Upper lobe of left lung (tissue), 6 donors: ENCODE data around the gene TMEM247. TPM values are rescaled to one million over a fixed set of nuclear protein-coding genes. Genes with fewer than 3 reads are reported as not detected.

Source experiments
- ATAC-seq, 2 donors: fragments of 200-7000 bp; cut with Tn5 transposase; one replicate each; pipeline ENCODE4 v1.9.1; 2022; ENCODE audit warnings: mild to moderate bottlenecking in 2 of 2, moderate library complexity in 2 of 2; ENCODE audit not compliant: low FRiP score in 2 of 2
- DNase-seq, 2 donors: peaks; one replicate each; pipeline ENCODE4 v3.0.0-alpha.2; 2019 to 2020
- H3K27ac ChIP-seq, 4 donors: fragments of 200-600 bp; sonication (generic); one replicate each; pipeline ENCODE4 v1.5.1; 2016 to 2019
- H3K27me3 ChIP-seq, 4 donors: fragments of 200-600 bp; sonication (generic); one replicate each; pipeline ENCODE4 v1.5.1; 2017 to 2019
- H3K36me3 ChIP-seq, 4 donors: fragments of 200-600 bp; sonication (generic); one replicate each; pipeline ENCODE4 v1.5.1; 2016 to 2019
- H3K4me1 ChIP-seq, 4 donors: fragments of 200-600 bp; sonication (generic); one replicate each; pipeline ENCODE4 v1.5.1; 2018 to 2019
- H3K4me3 ChIP-seq, 4 donors: fragments of 200-600 bp; sonication (generic); one replicate each; pipeline ENCODE4 v1.5.1; 2017 to 2019; ENCODE audit warnings: mild to moderate bottlenecking in 2 of 4, moderate library complexity in 1 of 4
- H3K9me3 ChIP-seq, 4 donors: fragments of 200-600 bp; sonication (generic); one replicate each; pipeline ENCODE4 v1.5.1; 2018 to 2019
- EP300 ChIP-seq, 4 donors: sonication (generic); formaldehyde crosslinking; IDR thresholded peaks; one replicate each; pipeline ENCODE4 v1.5.1; 2017; ENCODE audit warnings: antibody characterized with exemption in 4 of 4, control low read depth in 2 of 4
- POLR2A ChIP-seq, 4 donors: fragments of 450-650 bp; IDR thresholded peaks; one replicate each; pipeline ENCODE4 v1.5.1; 2016 to 2017; ENCODE audit warnings: antibody characterized with exemption in 4 of 4, mild to moderate bottlenecking in 2 of 4
- POLR2AphosphoS5 ChIP-seq, 2 donors: sonication (generic); formaldehyde crosslinking; IDR thresholded peaks; one replicate each; pipeline ENCODE4 v1.5.1; 2017; ENCODE audit warnings: antibody characterized with exemption in 2 of 2
- WGBS, 2 donors: methylation state at CpG; one replicate each; pipeline ENCODE4 v1.1.5; 2017 to 2018; 5-methylcytosine and 5-hydroxymethylcytosine counted together
- total RNA-seq, 6 donors: library from RNA; depleted of rRNA in 4 of 6; stranded (reverse); fragments of >200 nt in 4 of 6; gene quantifications; one replicate each; pipeline versions ENCODE4 v1.1.0 to v1.2.1, GENCODE V29; 2016 to 2021
- TF ChIP-seq, protein P1 (sequence below), 6 experiments: fragments of 450-650 bp in 4 of 6; fragments of 200-600 bp in 2 of 6; sonication (generic) in 2 of 6; IDR thresholded peaks; one replicate each; pipeline ENCODE4 v1.5.1; 2016 to 2019; ENCODE audit warnings: antibody characterized with exemption in 6 of 6
- donor health status: DM: no; HTN: no; CAD: no; lungs with moderate emphysema.
- donor health status: DM: no; HTN: yes; CAD: no; lungs with severe emphysema.

The TMEM247 gene
- total RNA-seq, 6 donors from 2014 or later = not detected

DNA sequence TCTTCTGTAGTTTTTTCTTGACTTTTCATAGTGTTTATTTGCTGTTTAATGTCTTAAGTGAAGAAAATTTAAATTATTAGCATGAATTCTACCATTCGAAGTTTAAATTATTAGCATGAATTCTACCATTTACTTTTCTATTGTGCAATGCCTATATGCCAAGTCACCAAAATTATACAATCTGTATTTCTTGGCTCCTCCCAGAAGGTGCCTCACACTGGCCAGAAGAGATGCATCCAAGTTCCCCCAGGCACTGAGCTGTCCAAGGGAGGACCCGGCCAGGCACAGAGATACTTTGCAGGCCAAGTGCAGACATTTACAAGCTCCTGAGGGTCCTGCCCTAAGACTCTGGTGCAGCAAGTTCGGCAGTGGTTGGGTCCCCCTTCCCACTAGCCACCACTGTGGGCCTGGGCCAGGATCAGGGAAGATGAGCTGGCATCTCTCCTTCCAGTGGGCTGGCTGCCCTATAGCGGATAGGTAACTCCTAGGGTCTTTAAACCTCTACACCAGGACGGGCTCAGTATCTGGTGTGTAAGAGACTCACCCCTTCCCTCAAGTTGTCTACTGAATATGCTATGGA is 31.3 kb downstream of the TMEM247 start:
- TF ChIP-seq EP300 (IDR thresholded peaks at IDR 0.05) (no peak), POLR2AphosphoS5 (IDR thresholded peaks at IDR 0.05) (no peak), POLR2A (IDR thresholded peaks at IDR 0.05) (no peak)
- TF ChIP-seq, protein P1, sequence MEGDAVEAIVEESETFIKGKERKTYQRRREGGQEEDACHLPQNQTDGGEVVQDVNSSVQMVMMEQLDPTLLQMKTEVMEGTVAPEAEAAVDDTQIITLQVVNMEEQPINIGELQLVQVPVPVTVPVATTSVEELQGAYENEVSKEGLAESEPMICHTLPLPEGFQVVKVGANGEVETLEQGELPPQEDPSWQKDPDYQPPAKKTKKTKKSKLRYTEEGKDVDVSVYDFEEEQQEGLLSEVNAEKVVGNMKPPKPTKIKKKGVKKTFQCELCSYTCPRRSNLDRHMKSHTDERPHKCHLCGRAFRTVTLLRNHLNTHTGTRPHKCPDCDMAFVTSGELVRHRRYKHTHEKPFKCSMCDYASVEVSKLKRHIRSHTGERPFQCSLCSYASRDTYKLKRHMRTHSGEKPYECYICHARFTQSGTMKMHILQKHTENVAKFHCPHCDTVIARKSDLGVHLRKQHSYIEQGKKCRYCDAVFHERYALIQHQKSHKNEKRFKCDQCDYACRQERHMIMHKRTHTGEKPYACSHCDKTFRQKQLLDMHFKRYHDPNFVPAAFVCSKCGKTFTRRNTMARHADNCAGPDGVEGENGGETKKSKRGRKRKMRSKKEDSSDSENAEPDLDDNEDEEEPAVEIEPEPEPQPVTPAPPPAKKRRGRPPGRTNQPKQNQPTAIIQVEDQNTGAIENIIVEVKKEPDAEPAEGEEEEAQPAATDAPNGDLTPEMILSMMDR (IDR thresholded peaks at IDR 0.05) = no peak

DNA sequence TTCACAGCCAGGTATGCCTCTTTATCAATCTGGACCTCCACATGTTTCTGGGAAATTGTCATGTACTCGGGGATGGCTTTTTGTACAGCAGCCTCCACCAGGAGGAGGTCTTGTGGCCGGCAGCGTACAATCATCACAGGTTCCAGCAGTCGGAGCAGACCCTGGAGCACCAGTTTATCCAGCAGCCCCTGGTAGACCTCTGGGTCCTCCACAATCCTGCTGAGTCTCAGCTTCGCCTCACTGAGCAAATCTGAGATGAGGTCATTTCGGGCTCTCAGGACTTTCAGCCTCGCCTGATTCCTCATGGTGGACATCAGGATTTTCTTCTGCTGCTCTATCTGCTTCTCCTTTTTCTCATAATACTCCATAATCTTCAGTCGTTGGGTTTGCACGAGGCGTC is 32.8 kb downstream of the TMEM247 start:
- Histone ChIP-seq H3K4me3 (no peak overlapping the region), H3K36me3 (no peaks in the 10 kb centered on the region), H3K27ac (no peak overlapping the region), H3K9me3 (peaks cover 0 to 8% (median 5%) of the 10 kb centered on the region in 4 donors), H3K27me3 (no peaks in the 10 kb centered on the region), H3K4me1 (no peaks in the 10 kb centered on the region)
- no peak for ATAC-seq
- no peak for DNase-seq
- 91 to 96% methylated on average over 7 to 10 of the region's 10 CpGs for WGBS, 2 donors
- TF ChIP-seq POLR2A (IDR thresholded peaks at IDR 0.05) (no peak), EP300 (IDR thresholded peaks at IDR 0.05) (no peak), POLR2AphosphoS5 (IDR thresholded peaks at IDR 0.05) (no peak)
- TF ChIP-seq, protein P1 (IDR thresholded peaks at IDR 0.05) = no peak

More for the DNA sequence above, 31.3 kb downstream of the TMEM247 start:
- ATAC-seq (no peak), DNase-seq (no peak)
- H3K27ac ChIP-seq = no peak overlapping the region
- no peaks in the 10 kb centered on the region for H3K36me3 ChIP-seq
- 83 to 89% methylated on average over 2 to 5 of the region's 5 CpGs for WGBS, 2 donors
- H3K4me3 ChIP-seq = no peak overlapping the region
- peaks cover 0 to 8% (median 5%) of the 10 kb centered on the region in 4 donors for H3K9me3 ChIP-seq
- no peaks in the 10 kb centered on the region for H3K4me1 ChIP-seq
- H3K27me3 ChIP-seq = no peaks in the 10 kb centered on the region

DNA sequence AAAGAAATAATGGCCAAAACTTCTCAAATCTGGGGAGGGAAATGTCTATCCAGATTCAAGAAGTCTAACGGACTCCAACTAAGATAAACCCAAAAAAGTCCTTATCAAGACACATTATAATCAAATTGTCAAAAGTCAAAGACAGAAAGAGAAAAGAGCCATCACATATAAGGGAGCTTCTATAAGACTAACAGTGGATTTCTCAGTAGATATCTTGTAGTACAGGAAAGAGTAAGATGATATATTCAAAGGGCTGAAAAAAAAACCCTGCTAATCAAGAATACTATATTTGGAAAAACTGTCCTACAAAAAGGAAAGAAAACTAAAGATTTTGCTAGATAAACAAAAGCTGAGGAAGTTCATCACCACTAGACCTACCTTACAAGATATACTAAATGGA is 35.4 kb downstream of the TMEM247 start:
- ATAC-seq = no peak
- Histone ChIP-seq H3K27me3 (no peaks in the 10 kb centered on the region), H3K4me3 (no peak overlapping the region), H3K4me1 (no peaks in the 10 kb centered on the region), H3K9me3 (peaks cover 0 to 8% (median 5%) of the 10 kb centered on the region in 4 donors), H3K27ac (no peak overlapping the region), H3K36me3 (no peaks in the 10 kb centered on the region)
- 71 to 89% methylated on average over 1 of the region's 1 CpG for WGBS, 2 donors
- DNase-seq = no peak
- no peak for TF ChIP-seq EP300 (IDR thresholded peaks at IDR 0.05)
- no peak for TF ChIP-seq POLR2A (IDR thresholded peaks at IDR 0.05)
- TF ChIP-seq POLR2AphosphoS5 (IDR thresholded peaks at IDR 0.05) = no peak
- TF ChIP-seq, protein P1 (IDR thresholded peaks at IDR 0.05) = no peak

DNA sequence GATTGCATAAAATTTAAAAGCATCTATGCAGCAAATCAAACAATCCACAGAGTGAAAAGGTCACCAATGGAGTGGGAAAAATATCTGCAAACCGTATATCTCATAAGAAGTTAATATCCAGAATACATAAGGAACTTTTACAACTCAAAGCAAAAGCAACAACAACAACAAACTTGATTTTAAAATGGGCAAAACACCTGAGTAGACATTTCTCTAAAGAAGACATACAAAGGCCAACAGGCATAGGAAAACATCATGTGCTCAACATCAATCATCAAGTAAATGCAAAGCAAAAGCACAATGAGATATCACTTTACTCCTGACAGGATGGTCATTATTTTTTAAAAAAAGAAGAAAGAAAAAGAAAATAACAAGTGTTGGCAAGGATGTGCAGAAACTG is 38.1 kb downstream of the TMEM247 start:
- Histone ChIP-seq H3K36me3 (no peaks in the 10 kb centered on the region), H3K4me1 (peaks cover 0 to 9% (median 4%) of the 10 kb centered on the region in 4 donors), H3K9me3 (peaks cover 0 to 8% (median 5%) of the 10 kb centered on the region in 4 donors), H3K27me3 (no peaks in the 10 kb centered on the region), H3K4me3 (no peak overlapping the region), H3K27ac (no peak overlapping the region)
- no peak for ATAC-seq
- TF ChIP-seq POLR2A (IDR thresholded peaks at IDR 0.05) = no peak
- TF ChIP-seq EP300 (IDR thresholded peaks at IDR 0.05) = no peak
- no peak for TF ChIP-seq POLR2AphosphoS5 (IDR thresholded peaks at IDR 0.05)
- TF ChIP-seq, protein P1 (IDR thresholded peaks at IDR 0.05) = no peak
- 81 to 85% methylated on average over 1 of the region's 1 CpG for WGBS, 2 donors
- no peak for DNase-seq

DNA sequence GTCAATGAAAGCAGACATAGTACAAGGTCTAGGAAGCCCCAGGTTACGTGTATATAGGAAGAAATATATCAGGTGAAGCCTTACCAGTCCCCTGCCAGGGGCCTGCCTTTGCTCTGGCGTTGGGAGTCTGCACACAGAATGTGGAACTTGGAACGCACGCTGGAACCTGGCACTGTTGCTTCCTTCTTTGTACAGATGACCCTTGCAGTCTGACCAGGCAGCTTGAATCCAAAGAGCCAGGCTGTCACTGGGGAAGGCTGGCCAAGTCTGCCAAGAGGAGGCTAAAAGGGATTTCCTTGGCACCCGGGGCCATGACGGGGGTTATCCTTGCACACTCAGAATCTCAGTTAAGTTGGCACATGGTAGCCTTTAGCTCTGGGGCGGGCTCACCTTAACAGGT is 39.5 kb downstream of the TMEM247 start:
- WGBS, 2 donors = 63 to 92% methylated on average over 4 to 7 of the region's 7 CpGs
- H3K9me3 ChIP-seq = peaks cover 0 to 8% (median 5%) of the 10 kb centered on the region in 4 donors
- peaks cover 0 to 9% (median 4%) of the 10 kb centered on the region in 4 donors for H3K4me1 ChIP-seq
- H3K27ac ChIP-seq = no peak overlapping the region
- ATAC-seq (peak in 1 of 2 donors; percentile 15), DNase-seq (peak in 1 of 2 donors; percentile 36)
- no peaks in the 10 kb centered on the region for H3K36me3 ChIP-seq
- H3K4me3 ChIP-seq = no peak overlapping the region
- no peaks in the 10 kb centered on the region for H3K27me3 ChIP-seq
- TF ChIP-seq POLR2A (IDR thresholded peaks at IDR 0.05) (no peak), POLR2AphosphoS5 (IDR thresholded peaks at IDR 0.05) (no peak), EP300 (IDR thresholded peaks at IDR 0.05) (no peak)
- TF ChIP-seq, protein P1 (IDR thresholded peaks at IDR 0.05) = no peak
